Activated CD4-positive, alpha-beta T cell treated with anti-CD3 and anti-CD28 coated beads, Interleukin-2, Interleukin-6, amounts not matched to agents 100 ng/mL and 50 ng/mL, durations not matched to agents 16 hours and 8 hours (primary cell): ENCODE results near the gene TRDN.
"Not testable (repeated sequence)": the region's sequence is repeated elsewhere in the genome, so short reads cannot be mapped to it uniquely, and the experiment has no call there.

ENCODE experiments used
- DNase-seq: peaks from one replicate; pipeline ENCODE4 v3.0.0-alpha.2; 2020

Gene TRDN

DNA sequence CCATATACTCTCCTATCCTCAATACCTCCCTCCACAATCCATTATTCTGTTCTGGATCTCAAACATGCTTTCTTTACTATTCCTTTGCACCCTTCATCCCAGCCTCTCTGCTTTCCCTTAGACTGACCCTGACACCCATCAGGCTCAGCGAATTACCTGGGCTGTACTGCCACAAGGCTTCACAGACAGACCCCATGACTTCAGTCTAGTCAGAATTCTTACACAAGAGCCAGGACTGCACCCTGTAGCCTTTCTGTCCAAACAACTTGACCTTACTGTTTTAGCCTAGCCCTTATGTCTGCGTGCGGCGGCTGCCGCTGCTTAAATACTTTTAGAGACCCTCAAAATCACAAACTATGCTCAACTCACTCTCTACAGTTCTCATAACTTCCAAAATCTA, 76.9 kb downstream of the TRDN start:
- not testable (repeated sequence) for DNase-seq

DNA sequence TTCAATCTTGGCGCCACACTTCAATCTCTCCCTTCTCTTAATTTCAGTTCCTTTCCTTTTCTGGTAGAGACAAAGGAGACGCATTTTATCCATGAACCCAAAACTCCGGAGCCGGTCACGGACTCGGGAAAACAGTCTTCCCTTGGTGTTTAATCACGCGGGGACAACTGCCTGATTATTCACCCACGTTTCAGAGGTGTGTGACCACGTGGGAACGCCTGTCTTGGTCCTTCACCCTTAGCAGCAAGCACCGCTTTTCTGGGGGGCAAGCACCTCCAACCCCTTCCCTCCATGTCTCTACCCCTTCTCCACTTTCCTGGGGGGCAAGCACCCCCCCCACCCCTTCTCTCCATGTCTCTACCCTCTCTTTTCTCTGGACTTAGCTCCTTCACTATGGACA, 79.3 kb downstream of the TRDN start:
- not testable (repeated sequence) for DNase-seq

DNA sequence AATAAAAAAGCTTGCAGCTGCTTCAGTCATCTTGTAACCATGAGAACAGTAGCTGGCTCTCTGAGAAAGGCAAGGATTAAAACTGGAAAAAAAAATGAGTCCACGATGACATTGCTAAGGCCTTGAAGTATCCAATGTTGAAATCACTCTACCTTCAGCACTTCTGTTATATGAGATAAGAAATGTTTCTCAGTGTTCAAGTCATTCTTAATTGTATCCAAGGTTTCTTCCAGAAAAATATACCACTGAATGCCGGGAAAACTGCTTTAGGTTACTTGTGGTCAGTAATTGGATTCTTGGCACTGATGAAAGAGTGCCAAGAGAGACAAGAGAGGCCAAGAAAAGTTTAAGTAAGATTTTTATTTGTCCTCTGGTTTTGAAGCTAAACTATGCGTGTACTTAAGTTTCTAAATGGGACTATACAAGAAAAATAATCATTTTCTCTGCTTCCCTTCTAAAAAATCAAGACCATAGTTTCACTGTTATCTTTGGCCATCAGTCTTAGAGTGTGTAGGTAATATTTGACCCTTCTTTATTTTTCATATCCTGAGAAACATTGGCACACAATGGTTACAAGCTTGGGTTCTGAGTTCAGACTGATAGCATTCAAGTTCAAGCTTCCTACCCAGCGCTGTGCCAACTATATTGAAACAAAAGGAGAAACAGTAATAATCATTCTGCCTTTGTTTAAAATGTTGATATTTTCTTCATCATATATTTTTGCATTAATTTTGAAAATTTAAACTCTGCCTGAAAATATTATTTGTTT, 84.6 kb downstream of the TRDN start:
- DNase-seq = no peak

DNA sequence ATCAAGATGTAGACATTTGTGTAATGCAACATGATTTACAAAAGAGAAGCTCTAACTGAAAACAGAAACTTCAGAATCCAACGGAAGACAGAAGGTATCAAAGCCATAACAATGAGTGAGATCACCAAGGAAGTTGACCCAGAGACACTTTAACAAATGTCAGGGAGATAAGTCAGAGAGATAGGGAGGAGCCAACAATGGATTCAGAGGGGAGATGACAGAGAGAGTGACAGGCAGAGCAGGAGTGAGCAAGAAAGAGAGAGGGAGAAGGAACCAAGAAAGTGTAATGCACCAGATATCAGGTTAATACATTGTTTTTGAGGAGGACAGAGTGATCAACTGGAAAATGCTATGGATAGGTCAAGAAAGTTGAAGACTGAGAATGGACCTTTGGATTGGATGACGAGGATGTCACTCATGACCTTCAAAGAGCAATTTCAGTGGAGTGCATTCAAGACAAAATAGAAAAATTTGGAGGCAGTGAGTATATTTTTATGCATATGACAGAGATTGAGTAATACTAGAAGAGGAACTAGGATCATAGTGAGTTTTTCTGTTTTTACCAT, 86.6 kb downstream of the TRDN start:
- no peak for DNase-seq

DNA sequence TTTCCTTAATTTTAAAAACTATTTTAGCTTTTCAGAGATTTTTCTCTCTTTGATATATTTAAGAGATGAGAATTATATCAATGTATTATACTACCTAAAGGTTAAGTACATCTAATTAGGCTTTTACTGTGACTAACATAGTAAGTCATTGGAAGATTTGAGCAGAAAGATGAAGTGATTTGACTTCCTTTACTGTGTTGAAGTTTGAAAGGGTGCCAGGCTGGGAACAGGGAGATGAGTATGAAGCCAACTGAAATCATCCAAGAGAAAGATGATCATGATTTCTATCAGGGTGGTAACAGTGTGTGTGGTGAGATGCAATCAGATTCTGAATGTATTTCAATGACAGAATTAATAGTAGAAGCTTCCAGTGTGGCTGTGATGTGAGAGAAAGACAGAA, 87.3 kb downstream of the TRDN start:
- no peak for DNase-seq

DNA sequence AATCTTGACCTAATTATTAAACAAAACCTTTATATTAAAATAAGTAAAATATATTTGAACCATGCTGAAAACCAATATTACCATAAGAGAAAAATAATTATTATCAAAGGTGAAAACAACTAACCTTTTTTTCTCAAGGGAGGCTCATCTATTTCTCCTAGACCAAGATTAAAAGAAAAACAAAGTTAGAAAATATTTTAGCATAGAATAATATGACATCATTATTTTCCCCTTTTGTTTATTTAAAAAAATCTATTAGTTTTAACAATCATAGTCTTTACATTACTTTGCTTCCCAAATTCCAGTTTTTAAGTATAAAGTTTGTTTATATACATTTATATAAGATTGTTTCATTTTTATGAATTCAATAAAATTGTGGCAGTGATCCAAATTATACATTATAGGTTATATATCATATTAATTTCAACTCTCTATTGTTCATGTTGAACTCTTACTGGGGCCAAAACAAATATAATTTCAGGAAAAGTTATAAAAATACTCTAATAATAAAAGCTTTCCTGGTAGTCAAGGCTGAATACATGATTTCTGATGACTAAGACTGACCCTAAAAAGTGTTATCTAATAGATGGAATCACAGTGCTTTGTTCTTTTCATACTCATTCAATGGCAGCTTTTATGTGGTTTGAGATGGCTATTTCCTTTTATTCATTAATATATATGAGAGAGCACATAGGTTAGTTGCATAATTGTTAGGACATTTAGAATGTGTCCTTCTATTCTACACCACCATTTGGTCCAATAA, 89.4 kb downstream of the TRDN start:
- no peak for DNase-seq

DNA sequence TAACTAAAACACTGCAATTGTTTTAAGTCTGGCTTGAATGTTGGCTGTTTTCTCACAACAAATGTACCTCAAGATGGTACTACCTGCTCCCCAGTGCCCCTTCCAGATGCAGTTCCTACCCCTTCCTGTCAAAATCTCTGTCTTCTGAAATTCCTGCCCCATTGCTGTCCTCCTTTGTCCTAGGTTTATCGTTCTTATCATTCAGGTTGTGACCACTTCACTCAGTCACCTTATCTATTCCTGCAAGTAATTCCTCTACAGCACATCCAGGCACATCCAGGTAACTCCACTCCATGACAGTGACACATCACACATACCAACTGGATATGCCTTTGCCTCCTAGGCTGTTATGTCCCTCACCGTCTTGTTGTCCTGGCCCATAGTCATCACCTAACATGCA, 90.2 kb downstream of the TRDN start:
- no peak for DNase-seq

DNA sequence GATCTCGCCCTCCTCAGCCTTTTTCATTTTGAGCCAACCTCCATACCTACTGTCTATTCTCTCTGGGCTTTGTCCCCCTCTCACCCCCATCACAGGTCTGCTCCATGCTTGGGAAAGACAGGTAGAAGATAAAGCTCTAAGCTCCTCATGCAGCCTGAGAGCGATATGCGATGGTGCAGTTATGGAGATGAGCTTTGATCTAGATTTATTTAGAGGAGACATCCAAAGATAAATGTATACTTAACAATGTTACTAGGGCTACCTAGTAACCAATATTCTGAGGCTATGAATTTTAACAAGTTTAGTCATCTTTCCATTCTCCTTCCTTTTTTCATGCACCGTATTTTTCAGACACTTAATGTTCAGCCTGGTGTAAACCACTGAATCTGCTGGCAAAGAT, 95.3 kb downstream of the TRDN start:
- no peak for DNase-seq

DNA sequence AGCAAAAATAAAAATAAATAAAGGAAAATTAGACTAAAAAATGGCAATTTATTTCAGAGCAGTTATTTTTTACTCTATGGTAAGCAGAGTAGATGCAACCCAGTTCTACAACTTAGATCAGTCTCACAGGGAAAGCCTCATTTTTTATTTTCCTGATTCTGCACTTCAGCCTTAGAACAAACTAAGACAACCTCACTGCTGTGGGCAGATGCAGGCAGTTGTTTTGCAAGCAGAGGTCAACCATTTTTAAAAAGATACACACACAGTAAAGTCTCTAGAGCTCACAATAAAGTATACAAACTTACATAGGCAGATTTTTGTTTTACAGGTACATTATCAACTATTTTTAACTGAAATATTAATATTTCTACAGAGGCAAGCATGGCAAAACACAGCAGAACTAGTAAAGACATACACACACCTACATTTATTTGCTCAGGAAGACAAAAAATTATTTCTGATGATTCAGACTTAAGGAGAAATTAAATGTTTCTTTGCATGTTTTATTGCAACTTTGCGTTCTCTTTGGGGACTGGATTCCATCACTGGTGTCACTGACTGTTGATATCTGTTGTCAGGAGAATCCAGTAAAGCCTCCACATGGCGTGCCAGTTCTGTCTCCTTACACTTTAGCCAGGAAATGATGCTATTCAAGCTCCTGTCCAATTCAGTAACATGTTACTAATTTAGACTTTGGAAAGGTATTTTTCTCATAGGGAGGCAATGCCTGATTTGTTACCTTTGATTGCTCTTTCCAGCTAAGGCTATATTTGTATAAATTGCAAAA, 102.7 kb downstream of the TRDN start:
- DNase-seq = no peak

DNA sequence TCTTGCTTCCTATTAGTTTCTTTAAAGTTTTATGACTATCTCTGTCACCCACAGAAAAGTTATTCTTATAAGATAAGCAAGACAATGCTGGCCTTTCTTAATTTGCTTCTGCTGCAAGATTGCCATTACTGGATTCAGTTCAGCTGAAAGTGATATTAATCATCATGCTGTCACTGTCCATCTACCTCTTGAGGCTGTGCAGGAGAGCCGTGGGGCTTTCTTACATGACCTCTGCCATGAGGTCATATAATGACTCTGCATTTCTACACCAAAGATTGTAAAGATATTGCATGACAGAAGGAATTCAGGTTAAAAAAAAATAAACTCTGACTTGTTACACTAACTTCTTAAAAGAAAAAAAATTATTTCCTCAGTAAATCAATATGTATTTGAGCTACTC, 106.9 kb downstream of the TRDN start:
- no peak for DNase-seq

DNA sequence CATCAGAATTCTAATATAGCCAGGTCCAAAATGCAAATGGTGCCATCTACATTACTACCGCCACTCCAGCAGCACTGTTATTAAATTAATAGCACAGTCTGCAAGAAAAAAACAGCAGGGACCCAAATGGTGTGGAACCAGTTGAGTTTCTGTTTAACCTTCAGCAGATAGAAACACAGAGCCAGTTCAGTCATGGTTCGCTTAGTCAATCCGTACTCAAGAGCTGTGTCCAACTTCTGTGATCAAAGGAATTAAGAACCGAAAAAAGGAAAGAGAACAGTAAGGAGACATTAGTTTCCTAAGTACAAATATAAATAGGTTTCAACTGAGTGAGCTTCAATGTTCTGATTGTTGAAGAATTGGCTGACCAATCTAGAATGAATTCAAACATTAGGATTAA, 107.7 kb downstream of the TRDN start:
- DNase-seq = no peak

DNA sequence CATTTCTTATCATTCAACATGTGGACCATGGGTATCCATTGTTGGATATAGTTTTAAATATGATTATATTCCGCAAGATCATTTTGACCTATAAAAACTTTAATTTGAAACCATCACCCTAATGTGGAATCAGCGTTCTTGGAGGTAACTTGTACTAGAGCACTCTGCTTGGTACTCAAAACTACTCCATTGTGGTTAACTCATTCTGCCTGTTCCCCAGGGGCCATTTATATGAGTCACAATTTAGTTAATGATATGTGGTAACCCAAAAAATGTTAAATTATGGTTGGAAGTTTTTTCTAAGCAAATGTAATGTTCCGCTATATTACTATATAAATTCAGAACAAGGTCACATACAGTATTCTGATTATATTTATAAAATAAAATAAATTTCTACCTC, 109.3 kb downstream of the TRDN start:
- DNase-seq = no peak

DNA sequence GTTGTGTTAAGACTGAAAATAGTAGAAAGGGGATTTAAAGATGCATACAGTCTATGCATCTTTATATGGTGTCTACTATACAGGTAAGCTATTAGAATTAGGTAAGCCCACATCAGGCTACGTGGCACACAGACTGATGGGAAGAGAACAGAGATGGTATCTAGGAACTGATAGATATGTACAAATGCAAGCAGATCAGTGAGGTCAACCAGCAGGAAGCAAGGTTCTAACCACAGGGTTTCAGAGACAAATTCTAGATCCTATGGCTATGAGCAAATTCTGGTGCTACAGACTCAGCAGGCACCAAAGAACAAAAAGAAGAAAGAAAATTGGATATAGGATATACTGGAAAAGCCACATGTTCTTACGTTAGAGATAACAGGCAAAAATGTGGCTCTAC, 110.6 kb downstream of the TRDN start:
- DNase-seq = no peak

DNA sequence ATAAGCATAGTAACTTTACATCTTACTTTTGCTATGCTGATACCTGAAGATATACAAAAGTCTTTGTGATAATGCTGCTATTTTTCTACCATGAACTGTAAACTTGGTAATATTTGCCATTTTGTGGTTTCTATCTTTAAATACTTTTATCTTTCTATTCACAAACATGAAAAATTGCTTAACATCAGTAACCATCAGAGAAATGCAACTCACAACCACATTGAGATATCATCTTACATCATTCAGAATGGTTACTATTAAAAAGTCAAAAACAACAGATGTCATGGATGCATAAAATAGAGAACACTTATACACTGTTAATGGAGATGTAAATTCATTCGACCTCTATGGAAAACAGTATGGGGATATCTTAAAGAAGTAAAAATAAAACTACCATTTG, 112.0 kb downstream of the TRDN start:
- DNase-seq = no peak

DNA sequence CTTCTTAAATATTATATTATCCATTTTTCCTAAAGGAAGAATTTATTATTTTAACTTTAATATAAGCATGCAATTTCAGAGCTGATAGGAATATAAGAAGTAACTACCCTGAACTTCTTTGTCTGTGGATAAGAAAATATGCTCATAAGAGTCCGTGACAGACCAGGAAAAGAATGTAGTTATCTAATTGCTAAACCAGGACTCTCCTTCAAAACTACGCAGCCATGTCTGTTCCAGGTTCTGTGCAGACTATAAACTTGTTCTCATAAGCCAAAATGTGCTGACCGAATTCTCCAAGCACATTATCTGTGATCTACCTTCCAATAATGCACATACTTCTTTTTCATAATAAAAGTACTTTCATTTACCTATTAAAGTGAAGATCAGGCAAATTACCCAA, 116.5 kb downstream of the TRDN start:
- no peak for DNase-seq

DNA sequence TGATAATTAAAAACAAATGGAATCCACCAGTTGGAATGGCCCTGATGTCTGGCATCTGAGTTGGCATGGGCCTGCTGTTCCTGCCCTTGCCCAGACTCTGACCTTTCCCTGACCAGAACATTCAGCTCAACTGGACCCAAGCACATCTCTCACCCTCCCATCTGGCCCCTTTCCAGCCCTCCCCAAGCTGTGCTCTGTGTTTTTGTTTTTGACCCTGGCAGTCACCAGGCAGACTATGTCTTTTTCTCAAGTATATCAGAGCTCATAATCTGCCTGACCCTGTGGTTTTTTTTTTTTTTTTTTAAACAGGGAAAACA, 117.6 kb downstream of the TRDN start:
- no peak for DNase-seq

DNA sequence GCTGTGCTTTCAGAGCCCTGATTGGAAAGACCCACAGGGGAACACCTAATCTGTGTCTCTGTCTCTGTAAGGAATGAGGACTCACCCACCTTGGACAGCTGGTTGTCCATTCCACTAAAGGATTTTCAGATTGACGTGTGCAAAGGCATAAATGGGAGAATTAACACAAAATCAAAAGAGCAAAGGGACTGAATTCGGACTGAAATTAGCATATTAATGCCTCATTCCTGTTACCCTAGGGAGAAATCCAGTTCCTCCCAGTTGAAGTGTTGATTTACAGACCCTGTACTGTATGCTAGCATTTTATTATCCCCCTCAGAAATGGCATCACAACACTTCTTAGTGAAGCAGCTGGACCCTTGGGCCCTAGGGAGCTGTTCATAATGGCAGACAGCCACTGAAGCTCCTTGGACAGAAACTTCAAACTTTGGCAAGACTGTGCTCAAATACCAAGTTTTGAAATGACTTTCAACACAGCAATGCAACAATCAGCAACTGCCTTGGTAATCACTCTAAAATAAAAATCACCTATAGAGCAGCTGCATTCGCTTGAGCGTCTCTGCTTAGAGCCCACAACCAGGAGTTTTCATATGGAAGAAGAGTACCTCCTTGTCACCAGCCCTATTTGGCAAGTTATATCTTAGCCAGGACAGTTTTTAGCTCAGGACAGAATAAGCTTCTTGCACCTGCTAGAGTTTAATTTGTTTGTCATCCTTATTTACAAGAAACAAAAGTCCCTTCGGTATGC, 118.1 kb downstream of the TRDN start:
- DNase-seq = no peak

DNA sequence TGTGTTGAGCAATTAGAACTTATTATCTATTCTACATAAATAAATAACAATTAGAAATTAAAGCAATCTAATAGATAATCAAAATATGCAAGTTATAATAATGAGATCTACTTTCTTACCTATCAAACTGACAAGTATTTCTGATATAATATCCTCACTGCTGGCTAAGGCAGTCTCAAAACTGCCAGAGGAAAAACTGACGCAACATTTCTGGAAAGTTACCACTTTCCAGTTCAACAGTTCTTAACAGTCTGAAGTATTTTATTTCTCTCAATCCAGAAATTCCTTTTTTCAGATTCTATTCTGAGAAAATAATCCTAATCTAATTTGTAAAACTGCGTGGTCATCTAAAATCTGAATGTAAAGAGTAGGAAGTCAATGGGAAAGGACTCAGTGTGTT, 121.0 kb downstream of the TRDN start:
- no peak for DNase-seq

DNA sequence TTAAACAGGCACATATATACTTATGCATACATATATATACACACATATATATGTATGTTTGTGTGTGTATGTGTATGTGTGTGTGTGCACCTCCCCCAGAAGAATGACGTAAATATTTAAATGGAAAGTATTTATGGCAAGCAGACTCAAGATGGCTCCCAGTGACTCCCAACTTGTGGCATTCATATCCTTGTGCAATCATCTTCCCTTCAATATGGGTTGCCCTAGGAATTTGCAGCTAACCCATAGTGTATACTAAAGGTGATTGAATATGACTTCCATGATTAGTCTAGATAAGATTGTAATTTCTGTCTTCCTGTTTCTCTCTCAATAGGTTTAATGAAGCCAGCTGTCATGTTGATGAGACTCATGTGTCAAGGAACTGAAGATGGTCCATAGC, 127.6 kb downstream of the TRDN start:
- no peak for DNase-seq

DNA sequence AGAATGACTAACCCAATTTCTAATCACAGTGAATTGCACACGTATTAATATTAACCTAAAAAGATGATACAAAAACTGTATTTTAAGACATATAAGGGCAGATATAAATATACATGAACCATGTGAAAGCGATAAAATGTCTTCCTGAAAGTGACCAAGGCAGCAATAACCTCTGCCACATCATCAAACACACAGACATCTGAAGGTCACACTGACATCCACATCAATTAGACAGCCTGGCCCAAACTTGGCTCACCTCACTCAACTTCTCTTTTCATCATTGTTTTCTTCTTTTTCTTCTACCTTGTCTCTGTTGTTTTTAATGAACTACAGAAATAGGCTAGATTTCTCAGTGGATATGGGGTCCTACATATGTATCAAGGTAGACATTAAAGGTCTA, 128.5 kb downstream of the TRDN start:
- DNase-seq = no peak

DNA sequence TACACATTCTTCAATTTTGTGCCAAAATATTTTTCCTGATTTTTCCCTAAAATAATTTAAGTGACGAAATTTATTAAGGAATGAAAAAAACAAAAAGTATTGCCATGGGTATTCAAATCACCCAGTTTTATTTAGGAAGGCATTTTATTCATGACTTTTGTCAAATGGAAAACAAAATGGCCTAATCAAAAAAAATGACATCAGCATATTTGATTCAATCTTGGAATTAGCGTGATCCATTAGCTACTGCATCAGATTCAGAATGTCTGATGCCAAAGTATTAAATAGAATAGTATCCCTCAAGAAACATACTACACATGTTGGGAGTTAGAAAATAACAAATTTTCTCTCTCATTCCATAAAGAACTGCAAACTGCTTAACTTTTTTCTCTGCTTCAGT, 129.2 kb downstream of the TRDN start:
- no peak for DNase-seq

DNA sequence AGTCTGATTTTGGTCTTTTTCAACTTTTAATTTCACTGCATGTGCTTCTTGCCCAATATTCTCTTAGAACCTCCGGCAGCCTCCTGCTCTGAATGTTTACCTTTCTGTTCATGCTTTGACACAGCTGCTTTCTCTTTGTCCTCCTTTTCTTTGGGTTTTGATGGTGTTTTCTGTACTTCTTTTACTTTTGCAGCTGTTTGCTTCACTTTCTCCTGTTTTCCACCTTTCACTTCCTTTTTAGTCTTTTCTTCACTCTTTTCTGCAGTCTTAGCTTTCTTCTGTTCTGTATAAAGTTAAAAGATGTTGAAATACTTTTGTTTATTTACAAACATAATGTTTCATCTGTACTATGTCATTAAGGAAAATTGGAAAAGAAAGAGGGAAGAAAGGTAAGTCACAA, 133.1 kb downstream of the TRDN start:
- no peak for DNase-seq

DNA sequence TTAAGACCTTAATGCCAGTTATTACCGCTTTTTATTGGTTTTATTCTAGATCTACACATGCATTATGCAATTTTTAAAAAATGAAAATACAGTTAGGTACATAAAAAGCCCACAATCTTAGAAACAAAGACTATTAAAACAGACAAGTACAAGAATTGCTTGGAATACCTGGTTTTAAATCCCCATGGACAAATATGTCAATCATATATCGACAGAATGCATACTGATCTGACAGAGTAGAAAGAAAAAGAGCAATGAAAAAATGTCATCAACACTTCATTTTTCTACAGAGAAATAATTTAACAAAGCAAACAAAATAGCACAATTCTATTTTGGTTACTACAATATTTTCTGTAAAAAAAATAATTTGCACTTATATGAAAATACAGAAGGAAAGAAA, 139.7 kb downstream of the TRDN start:
- no peak for DNase-seq
